HFFc6 (cell line): ENCODE results near the gene ILRUN. TPM values are rescaled to one million over a fixed set of nuclear protein-coding genes. Genes with fewer than 3 reads are reported as not detected.

Experiments used
- DNase-seq: peaks from one replicate; pipeline ENCODE4 v3.0.0-alpha.2; 2018
- H3K27ac Mint-ChIP-seq: 2 replicates; pipeline ENCODE4 v1.8.0; 2020; ENCODE audit warnings: mild to moderate bottlenecking, mixed read lengths
- H3K27me3 Mint-ChIP-seq: 2 replicates; pipeline ENCODE4 v1.8.0; 2021; ENCODE audit warnings: mild to moderate bottlenecking, moderate library complexity, mixed read lengths; ENCODE audit not compliant: insufficient read depth
- H3K36me3 Mint-ChIP-seq: 2 replicates; pipeline ENCODE4 v1.8.0; 2021; ENCODE audit warnings: low read depth, mixed read lengths
- H3K4me1 Mint-ChIP-seq: 2 replicates; pipeline ENCODE4 v1.8.0; 2020; ENCODE audit warnings: low read depth, mixed read lengths
- H3K4me3 Mint-ChIP-seq: 2 replicates; pipeline ENCODE4 v1.8.0; 2020; ENCODE audit warnings: mild to moderate bottlenecking, moderate library complexity, mixed read lengths
- H3K9me3 Mint-ChIP-seq: 2 replicates; pipeline ENCODE4 v1.8.0; 2020; ENCODE audit warnings: mild to moderate bottlenecking, mixed read lengths
- total RNA-seq, 6 experiments: library from RNA; stranded (reverse); fragmentation: NEBNext Ultra II Directional; extraction: Animal tissue kit (Norgen Biotek cat#: 25700); gene quantifications; 2 replicates in 1 of 6; 3 replicates in 5 of 6; pipeline ENCODE4 v1.2.3, GENCODE V29; 2021
- TF ChIP-seq, protein P1 (sequence below): fragments of 200-600 bp; sonication (generic); IDR thresholded peaks from 2 replicates; pipeline ENCODE4 v1.5.0; 2021; ENCODE audit warnings: antibody characterized with exemption, mild to moderate bottlenecking

Gene ILRUN
- total RNA-seq, 6 experiments from 2014 or later: 56.0 to 65.1 (median 59.4) TPM

DNA sequence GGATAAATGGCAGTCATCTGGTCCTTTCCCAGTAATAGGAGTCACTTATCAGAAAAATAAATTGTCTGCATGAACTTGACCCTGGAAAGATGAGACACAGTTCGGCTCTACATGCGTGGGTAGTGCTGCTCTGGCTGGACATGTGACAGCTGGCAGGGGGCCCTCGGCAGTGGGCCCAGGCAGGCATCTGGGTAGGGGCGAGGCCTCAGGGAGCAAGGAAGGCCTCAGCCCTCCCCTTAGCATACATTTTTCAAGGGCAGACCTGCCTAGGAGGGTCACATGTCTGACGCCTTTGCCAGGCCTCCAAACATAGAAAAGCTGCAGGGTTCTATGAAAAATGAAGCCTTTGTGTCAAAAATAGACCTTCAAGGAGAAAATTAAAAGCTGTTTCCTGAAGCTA lies 12.8 kb upstream of the ILRUN start:
- peak; percentile 24 for DNase-seq
- H3K4me3 Mint-ChIP-seq: no peak overlapping the region
- peaks cover 15% of the 10 kb centered on the region for H3K4me1 Mint-ChIP-seq
- H3K27me3 Mint-ChIP-seq: no peaks in the 10 kb centered on the region
- TF ChIP-seq, protein P1, sequence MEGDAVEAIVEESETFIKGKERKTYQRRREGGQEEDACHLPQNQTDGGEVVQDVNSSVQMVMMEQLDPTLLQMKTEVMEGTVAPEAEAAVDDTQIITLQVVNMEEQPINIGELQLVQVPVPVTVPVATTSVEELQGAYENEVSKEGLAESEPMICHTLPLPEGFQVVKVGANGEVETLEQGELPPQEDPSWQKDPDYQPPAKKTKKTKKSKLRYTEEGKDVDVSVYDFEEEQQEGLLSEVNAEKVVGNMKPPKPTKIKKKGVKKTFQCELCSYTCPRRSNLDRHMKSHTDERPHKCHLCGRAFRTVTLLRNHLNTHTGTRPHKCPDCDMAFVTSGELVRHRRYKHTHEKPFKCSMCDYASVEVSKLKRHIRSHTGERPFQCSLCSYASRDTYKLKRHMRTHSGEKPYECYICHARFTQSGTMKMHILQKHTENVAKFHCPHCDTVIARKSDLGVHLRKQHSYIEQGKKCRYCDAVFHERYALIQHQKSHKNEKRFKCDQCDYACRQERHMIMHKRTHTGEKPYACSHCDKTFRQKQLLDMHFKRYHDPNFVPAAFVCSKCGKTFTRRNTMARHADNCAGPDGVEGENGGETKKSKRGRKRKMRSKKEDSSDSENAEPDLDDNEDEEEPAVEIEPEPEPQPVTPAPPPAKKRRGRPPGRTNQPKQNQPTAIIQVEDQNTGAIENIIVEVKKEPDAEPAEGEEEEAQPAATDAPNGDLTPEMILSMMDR: no peak
- no peaks in the 10 kb centered on the region for H3K9me3 Mint-ChIP-seq
- H3K36me3 Mint-ChIP-seq: no peaks in the 10 kb centered on the region
- no peak overlapping the region for H3K27ac Mint-ChIP-seq

DNA sequence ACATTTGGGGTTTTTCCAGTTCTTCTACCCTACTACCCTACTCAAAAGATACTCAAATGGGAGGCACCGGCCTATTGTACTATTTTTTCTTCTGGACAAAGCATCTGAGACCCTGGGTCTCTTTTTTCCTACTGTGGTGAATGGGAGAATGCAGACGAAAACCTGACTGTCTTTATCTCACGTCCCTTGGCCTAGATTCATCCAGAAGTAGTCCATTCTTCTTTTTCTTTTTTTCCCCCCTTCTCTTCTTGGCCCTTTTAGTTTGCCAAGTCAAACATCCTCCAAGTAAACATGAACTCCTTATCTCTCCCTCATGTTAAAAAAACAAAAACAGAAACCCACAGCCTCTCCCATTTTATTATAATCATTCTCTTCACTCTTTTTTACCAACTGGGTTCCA lies 8.7 kb upstream of the ILRUN start:
- Mint-ChIP-seq H3K36me3 (no peaks in the 10 kb centered on the region), H3K27ac (no peak overlapping the region), H3K9me3 (no peaks in the 10 kb centered on the region), H3K4me1 (peaks cover 15% of the 10 kb centered on the region), H3K27me3 (no peaks in the 10 kb centered on the region; the same call in 1 of the 2 replicates), H3K4me3 (no peak overlapping the region)
- DNase-seq: no peak
- TF ChIP-seq, protein P1: no peak

DNA sequence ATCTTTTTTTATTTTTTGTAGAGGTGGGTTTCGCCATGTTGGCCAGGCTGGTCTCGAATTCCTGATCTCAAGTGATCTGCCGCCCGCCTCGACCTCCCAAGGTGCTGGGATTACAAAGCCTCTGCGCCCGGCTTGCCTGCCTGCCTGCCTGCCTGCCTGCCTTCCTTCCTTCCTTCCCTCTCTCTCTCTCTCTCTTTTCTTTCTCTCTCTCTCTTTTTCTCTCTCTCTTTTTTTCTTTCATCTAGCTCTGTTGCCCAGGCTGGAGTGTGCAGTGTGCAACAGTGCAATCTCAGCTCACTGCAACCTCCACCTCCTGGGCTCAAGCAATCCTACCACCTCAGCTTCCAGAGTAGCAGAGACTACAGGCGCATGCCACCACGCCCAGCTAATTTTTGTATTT lies 4.6 kb upstream of the ILRUN start:
- peaks cover 16% of the 10 kb centered on the region for H3K4me1 Mint-ChIP-seq
- no peak for DNase-seq
- no peaks in the 10 kb centered on the region; the same call in 1 of the 2 replicates for H3K27me3 Mint-ChIP-seq
- H3K4me3 Mint-ChIP-seq: no peak overlapping the region
- TF ChIP-seq, protein P1: no peak
- H3K9me3 Mint-ChIP-seq: no peaks in the 10 kb centered on the region
- H3K27ac Mint-ChIP-seq: no peak overlapping the region
- H3K36me3 Mint-ChIP-seq: no peaks in the 10 kb centered on the region

DNA sequence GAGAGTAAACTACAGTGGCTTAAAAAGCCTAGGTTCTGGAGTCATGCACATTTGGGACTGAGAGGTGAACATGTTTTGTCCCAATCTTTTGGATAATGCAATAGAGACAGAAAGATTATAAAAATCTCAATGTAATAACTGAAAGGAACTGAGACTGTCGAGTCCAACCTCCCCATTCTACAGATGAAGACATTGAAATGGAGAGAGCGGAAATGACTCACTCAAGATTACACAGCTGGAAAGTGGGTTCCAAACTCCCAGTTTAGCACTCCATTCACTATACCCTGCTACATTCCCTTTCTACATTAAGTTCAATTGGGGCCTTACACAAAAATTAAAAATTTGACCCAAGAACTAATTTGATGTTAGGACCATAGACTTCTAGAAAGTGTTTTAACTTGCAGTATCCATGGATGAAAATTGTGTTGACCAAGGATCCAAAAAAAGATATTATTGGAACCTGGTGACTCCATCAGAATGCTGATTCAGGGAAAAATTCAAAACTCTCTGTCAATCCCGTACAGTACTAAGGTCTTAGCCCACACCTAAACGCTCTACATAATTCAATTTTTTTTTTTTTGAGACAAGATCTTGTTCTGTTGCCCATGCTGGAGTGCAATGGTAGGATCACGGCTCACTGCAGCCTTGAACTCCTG lies 1.5 kb upstream of the ILRUN start:
- Mint-ChIP-seq H3K9me3 (no peaks in the 10 kb centered on the region), H3K4me1 (peaks cover 35% of the 10 kb centered on the region), H3K27ac (no peak overlapping the region), H3K27me3 (no peaks in the 10 kb centered on the region; the same call in 1 of the 2 replicates), H3K4me3 (peak overlapping the region; percentile 95; the same call in 1 of the 2 replicates), H3K36me3 (peaks cover 13% of the 10 kb centered on the region; the same call in 1 of the 2 replicates)
- DNase-seq: no peak
- TF ChIP-seq, protein P1: no peak

DNA sequence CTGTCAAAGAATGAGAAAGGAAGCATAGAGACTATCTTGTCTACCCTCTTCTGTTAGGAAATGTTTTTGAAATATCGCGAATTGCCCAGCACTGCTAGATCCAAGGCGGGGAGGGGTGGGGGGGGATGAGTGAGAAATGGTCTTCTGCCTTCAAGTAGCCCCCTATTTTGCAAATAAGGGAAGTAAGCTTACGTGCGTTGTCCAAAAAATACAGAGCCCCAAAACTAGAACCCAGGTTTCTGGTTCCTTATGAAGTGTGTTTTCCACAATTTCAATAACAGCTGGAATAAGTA lies 923 bp upstream of the ILRUN start:
- H3K9me3 Mint-ChIP-seq: no peaks in the 10 kb centered on the region
- TF ChIP-seq, protein P1: no peak
- peaks cover 13% of the 10 kb centered on the region; the same call in 1 of the 2 replicates for H3K36me3 Mint-ChIP-seq
- H3K4me3 Mint-ChIP-seq: peak overlapping the region; percentile 95
- peak overlapping the region; percentile 81 for H3K27ac Mint-ChIP-seq
- H3K4me1 Mint-ChIP-seq: peaks cover 37% of the 10 kb centered on the region
- no peak for DNase-seq
- no peaks in the 10 kb centered on the region; the same call in 1 of the 2 replicates for H3K27me3 Mint-ChIP-seq
